Stimulated activated naive CD8-positive, alpha-beta T cell treated with anti-CD3 and anti-CD28 coated beads, Interleukin-15, Interleukin-2, amounts not matched to agents 100 ng/mL and 50 ng/mL, for 24 hours (primary cell): ENCODE results near the gene RSKR.
A peak's percentile ranks its signal among the peaks of the same experiment; 100 is the strongest.
"Not testable (repeated sequence)": the region's sequence is repeated elsewhere in the genome, so short reads cannot be mapped to it uniquely, and the experiment has no call there.

Source experiments
- H3K27ac Mint-ChIP-seq: one replicate; pipeline ENCODE4 v1.8.0; 2021; ENCODE audit warnings: mild to moderate bottlenecking, mixed read lengths
- H3K27me3 Mint-ChIP-seq: one replicate; pipeline ENCODE4 v1.8.0; 2021; ENCODE audit warnings: mixed read lengths
- H3K36me3 Mint-ChIP-seq: one replicate; pipeline ENCODE4 v1.8.0; 2021; ENCODE audit warnings: low read depth, mixed read lengths
- H3K4me1 Mint-ChIP-seq: one replicate; pipeline ENCODE4 v1.8.0; 2021; ENCODE audit warnings: low read depth, mixed read lengths
- H3K4me3 Mint-ChIP-seq: one replicate; pipeline ENCODE4 v1.8.0; 2021; ENCODE audit warnings: mild to moderate bottlenecking, mixed read lengths
- H3K9me3 Mint-ChIP-seq: one replicate; pipeline ENCODE4 v1.8.0; 2021; ENCODE audit warnings: mixed read lengths

Gene RSKR

DNA sequence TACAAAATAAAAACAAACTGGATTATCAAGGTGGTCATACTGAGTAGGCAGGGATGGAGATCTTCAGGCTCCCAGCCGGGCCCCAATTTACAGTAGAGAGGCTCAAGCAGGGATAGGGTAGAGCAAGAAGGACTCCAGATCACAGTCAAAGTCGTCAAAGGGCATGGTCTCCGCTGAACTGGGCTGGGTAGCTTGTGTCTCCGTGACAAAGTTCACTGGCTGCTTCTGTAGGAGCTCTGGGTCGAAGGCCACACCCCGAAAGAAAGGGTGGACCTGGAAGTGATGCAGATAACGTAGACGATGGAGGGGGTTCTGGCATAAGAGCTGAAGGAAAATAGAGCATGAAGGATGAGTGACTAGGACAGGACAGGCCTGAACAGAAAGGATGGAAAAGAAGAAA lies 3.6 kb downstream of the RSKR start:
- Mint-ChIP-seq H3K4me1 (no peaks in the 10 kb centered on the region), H3K27ac (no peak overlapping the region)

DNA sequence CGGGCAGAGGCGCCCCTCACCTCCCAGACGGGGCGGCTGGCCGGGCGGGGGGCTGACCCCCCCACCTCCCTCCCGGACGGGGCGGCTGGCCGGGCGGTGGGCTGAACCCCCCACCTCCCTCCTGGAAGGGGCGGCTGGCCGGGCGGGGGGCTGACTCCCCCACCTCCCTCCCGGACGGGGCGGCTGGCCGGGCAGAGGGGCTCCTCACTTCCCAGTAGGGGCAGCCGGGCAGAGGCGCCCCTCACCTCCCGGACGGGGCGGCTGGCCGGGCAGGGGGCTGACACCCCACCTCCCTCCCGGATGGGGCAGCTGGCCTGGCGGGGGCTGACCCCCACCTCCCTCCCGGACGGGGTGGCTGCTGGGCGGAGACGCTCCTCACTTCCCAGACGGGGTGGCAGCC lies 10.0 kb downstream of the RSKR start:
- H3K27me3 Mint-ChIP-seq, H3K9me3 Mint-ChIP-seq, H3K27ac Mint-ChIP-seq, H3K4me3 Mint-ChIP-seq: not testable (repeated sequence)
- Mint-ChIP-seq H3K4me1 (peaks cover 11% of the 10 kb centered on the region), H3K36me3 (peaks cover 22% of the 10 kb centered on the region)

More for the DNA sequence above, 3.6 kb downstream of the RSKR start:
- no peak overlapping the region for H3K4me3 Mint-ChIP-seq
- H3K27me3 Mint-ChIP-seq, result no peaks in the 10 kb centered on the region
- H3K36me3 Mint-ChIP-seq, result peaks cover 57% of the 10 kb centered on the region
- H3K9me3 Mint-ChIP-seq, result no peaks in the 10 kb centered on the region

DNA sequence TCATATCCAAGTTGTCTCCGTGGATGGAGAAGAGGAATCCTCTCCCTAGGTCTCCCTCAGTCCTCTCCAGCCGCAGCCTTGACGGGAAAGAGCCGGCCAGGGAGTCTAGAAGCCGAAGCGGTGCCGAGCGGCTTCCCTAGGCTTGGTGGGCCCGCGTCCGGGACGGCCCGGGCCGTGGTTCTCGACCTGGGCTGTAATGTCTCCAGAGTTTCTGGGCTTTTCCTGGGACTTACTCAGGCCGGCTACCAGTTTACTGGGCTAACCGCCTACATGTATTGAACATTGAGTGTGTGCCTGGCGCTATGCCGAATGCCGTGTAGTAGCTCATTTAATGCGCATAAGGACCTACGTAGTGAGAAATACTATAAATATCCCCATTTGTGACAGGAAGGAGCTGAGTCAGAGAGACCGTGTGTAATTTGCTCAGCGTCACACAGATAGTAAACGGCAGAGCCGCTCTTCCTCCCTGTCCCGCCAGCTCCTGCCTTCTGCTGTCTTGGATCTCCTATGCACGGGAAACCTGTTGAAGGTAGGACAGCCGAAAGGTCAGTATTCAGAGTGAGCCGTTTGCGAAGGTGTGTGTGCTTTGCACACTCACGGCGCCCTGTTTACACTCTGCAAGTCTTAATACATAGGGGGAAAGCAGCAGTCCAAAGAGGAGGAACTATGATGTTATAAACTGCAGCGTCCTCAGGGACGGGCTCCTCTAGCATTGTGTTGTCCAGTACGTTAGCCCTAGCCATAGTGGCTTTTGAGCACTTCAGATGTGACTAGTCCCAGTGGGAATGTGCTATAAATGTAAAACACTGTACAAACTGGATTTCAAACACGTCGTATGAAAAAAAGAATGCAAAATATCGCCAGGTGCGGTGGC lies 14.4 kb downstream of the RSKR start:
- Mint-ChIP-seq H3K36me3 (peaks cover 12% of the 10 kb centered on the region), H3K27ac (peak overlapping the region; percentile 93), H3K4me1 (peaks cover 26% of the 10 kb centered on the region), H3K9me3 (no peaks in the 10 kb centered on the region), H3K4me3 (peak overlapping the region; percentile 91), H3K27me3 (no peaks in the 10 kb centered on the region)

DNA sequence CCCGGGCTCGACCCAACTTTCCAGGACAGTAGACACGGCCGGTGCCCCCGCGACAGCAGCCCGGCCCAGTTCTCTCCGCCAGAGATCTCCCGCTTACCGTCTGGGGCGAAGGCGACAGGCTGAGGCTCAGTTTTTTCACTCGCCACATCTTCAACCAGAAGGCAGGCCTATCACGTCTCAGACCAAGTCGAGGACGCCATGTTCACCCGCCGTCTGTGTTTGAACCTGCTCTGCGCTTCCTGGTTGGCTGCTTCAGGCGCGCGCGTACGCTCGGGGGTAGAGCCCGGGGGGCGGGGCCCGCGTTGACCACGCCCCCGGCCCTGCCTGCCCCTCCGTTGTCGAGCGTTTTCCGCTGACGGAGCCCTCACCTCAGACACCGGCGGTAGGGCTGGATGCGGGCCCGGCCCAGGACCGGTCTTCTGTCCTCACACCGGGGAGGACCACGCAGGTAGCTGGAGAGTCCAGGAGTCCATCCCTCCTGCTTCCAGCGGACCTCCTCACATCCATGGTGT lies 15.1 kb downstream of the RSKR start, which contains the start of gene SPAG5:
TSS of gene SPAG5 (minus strand) at position 227 of the 512 bp plus-strand sequence. CDS start at position 148, 79 bp downstream.
- Mint-ChIP-seq H3K27me3 (no peaks in the 10 kb centered on the region), H3K36me3 (peaks cover 12% of the 10 kb centered on the region), H3K27ac (peak within 1 kb of the TSS; percentile 93), H3K4me1 (peaks cover 26% of the 10 kb centered on the region), H3K4me3 (peak within 1 kb of the TSS; percentile 91), H3K9me3 (no peaks in the 10 kb centered on the region)

DNA sequence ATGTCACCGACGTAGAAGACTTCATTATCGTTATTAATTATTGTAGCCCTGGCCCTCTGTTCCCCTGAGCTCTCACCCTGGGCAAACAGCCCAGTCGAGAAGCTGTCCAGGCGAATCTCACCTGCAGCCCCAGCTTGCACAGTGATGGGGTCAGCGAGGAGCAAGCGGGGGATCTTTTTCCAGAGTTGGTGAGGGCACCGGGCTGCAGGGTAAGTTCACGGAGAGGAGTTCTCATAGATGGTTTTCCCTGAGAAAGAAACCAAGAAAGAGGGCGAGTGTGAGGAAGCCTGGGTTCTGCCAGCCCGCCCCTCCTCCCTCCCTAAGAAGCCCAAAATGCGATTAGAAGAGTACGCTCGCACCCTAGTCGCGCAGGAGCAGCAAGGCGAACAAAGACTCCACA lies 15.6 kb downstream of the RSKR start:
- no peaks in the 10 kb centered on the region for H3K9me3 Mint-ChIP-seq
- H3K27ac Mint-ChIP-seq, result peak overlapping the region; percentile 93
- peaks cover 26% of the 10 kb centered on the region for H3K4me1 Mint-ChIP-seq
- H3K36me3 Mint-ChIP-seq, result peaks cover 13% of the 10 kb centered on the region
- H3K27me3 Mint-ChIP-seq, result no peaks in the 10 kb centered on the region
- H3K4me3 Mint-ChIP-seq, result peak overlapping the region; percentile 91

DNA sequence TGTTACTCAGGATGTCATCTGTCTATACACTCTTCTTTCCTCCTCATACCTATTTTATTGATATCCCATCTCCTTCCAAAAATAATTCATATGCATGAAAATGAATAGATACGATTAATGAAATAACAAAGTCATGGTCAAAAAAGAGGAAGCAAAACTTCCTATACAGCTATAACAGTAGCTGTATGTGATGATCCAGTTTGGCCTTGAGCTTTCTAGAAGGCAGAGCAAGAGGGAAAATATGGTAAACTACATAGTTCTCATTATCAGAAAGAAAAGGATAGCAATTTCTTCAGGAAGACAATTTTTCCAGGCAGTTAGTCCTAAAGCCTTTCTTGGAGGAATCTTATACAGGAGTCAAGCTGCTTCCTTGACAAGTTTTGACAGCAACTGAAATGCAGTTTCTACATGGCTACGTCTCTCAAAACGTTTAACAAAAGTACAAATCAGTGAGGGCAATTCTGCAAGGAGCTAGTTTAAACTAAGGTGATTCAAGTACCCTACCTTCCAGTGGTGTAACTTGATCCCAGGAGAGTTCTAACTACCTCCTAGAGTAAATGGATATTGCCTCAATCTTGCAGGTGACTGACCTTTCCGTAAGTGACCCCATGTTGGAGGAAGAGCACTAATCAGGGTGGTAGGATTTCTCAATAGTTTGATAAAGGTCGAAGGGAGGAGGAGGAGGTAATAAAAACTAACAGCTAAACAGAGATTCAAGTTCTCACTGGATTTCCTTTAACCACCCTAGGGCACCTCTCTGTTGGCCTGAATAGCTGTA lies 16.2 kb downstream of the RSKR start:
- Mint-ChIP-seq H3K9me3 (no peaks in the 10 kb centered on the region), H3K4me1 (peaks cover 26% of the 10 kb centered on the region), H3K4me3 (peak overlapping the region; percentile 91)

DNA sequence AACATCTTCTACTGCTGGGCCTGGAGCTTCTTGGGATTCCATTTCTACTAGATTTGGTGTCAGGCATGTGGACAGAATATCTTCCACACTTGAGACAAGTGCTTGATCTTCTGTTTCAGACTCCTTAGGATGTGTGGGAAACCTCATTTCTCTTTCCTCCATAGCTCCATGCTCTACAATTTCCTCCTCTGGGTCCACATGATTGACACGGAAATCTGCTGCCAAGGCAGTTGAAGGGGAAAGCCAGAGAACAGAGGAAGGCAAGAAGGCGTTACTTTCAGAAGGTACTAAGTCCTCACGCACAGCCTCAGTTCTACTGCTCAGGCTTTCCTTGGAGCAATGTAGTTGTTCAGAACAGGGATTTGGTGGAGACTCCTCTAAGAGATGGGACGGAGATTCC lies 21.7 kb downstream of the RSKR start:
- no peak overlapping the region for H3K27ac Mint-ChIP-seq
- no peak overlapping the region for H3K4me3 Mint-ChIP-seq
- peaks cover 44% of the 10 kb centered on the region for H3K36me3 Mint-ChIP-seq
- no peaks in the 10 kb centered on the region for H3K9me3 Mint-ChIP-seq
- peaks cover under 1% of the 10 kb centered on the region for H3K4me1 Mint-ChIP-seq
- no peaks in the 10 kb centered on the region for H3K27me3 Mint-ChIP-seq

More for the DNA sequence above, 16.2 kb downstream of the RSKR start:
- Mint-ChIP-seq H3K36me3 (peaks cover 19% of the 10 kb centered on the region), H3K27me3 (no peaks in the 10 kb centered on the region), H3K27ac (peak overlapping the region; percentile 93)

DNA sequence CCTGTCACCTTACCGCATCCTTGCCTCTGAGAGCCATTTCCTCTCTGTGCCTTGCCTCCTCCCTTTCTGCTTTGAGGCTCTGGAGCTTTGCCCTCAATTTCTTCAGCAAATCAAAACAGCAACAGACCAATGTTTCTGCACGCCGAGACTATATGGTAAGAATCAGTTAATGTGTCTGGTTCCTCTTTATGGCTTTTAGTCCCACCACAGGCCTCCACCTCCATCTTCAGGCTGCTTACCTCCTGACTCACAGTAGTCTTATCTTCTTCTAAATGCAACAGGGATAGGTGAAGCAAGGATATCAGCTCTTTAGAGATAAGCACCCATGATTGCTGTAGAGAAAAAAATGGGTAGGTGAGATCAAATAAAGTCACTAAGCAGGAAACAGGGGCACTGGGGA lies 28.1 kb downstream of the RSKR start:
- Mint-ChIP-seq H3K4me1 (no peaks in the 10 kb centered on the region), H3K27ac (no peak overlapping the region), H3K27me3 (no peaks in the 10 kb centered on the region), H3K4me3 (no peak overlapping the region), H3K36me3 (peaks cover 18% of the 10 kb centered on the region), H3K9me3 (no peaks in the 10 kb centered on the region)

DNA sequence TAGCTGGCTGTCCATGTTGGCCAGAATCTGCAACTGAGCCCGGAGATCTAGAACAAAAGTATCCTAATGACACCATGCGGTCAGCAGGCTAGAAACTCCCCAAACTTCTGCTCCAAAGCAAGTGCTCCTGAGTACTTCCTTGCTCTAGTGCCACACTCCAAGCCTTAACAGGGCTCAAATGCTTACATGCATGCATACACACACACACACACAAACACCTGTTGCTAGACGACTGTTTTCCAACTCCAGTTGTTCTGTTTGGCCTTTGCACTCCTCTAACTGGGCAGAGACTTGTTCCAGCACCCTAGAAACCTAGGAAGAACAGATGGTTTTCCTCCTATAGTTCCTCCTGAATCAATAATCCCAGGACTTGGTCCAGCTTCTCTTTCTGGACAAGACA lies 29.6 kb downstream of the RSKR start:
- H3K27ac Mint-ChIP-seq, result no peak overlapping the region
- H3K4me1 Mint-ChIP-seq, result peaks cover 10% of the 10 kb centered on the region
- no peak overlapping the region for H3K4me3 Mint-ChIP-seq
- peaks cover 23% of the 10 kb centered on the region for H3K36me3 Mint-ChIP-seq
- no peaks in the 10 kb centered on the region for H3K27me3 Mint-ChIP-seq
- H3K9me3 Mint-ChIP-seq, result no peaks in the 10 kb centered on the region

DNA sequence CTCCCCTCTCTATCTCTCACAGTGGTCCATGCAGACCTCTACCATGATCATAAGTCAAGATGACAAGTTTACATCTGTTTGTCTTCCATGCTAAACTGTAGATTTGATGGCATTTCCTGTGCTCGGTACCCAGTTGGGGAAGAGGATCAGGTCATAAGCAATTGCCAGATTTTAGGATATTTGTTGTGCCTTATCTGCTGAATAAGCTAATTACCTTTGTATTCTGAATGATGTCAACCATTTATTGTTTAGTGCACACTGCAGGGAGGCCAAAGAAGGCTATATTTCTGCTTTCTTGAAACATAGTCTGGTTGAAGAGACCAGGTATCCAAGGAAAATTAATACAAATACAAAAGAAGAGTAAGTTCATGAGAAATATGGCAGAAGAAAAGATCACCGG lies 31.5 kb downstream of the RSKR start:
- Mint-ChIP-seq H3K27me3 (no peaks in the 10 kb centered on the region), H3K4me3 (no peak overlapping the region), H3K9me3 (no peaks in the 10 kb centered on the region), H3K4me1 (peaks cover 15% of the 10 kb centered on the region), H3K36me3 (peaks cover 20% of the 10 kb centered on the region), H3K27ac (no peak overlapping the region)

DNA sequence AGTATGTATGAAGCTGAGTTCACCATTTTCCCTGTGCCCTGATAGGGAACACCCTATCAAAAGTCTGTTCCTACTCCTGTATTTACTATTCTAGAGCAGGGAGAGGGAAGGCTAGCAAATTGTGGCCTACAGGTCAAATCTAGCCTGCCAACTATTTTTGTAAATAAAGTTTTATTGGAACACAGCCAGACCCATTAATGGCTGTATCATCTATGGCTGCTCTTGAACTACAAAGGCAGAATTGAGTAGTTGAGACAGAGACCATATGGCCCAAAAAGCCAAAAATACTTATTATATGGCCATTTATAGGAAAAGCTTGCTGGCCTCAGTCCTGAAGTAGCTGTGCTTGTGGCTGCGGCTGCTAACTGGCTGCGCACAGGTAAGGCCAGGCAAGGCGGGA lies 33.0 kb downstream of the RSKR start:
- H3K9me3 Mint-ChIP-seq, result no peaks in the 10 kb centered on the region
- peaks cover 26% of the 10 kb centered on the region for H3K36me3 Mint-ChIP-seq
- no peak overlapping the region for H3K4me3 Mint-ChIP-seq
- H3K27ac Mint-ChIP-seq, result no peak overlapping the region
- peaks cover 30% of the 10 kb centered on the region for H3K4me1 Mint-ChIP-seq
- no peaks in the 10 kb centered on the region for H3K27me3 Mint-ChIP-seq

DNA sequence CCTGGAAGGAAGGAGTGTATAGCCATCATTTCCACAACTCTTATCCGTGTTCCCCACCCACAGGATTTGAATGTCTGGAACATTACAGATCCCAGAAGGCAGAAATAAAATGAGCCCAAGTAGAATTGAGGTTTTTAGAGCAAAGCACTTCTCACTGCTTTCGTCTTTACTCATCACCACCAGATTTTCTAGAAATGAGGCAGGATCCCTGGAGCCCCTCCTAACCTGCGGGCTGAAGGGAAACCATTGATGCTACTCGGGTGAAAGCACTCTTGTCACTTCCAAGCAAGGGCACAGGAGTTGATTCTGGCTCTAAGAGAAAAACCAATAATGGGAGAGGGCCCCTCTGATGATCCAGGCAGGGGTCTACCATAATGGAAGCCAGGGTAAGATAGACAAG lies 34.5 kb downstream of the RSKR start:
- Mint-ChIP-seq H3K27ac (no peak overlapping the region), H3K4me3 (no peak overlapping the region), H3K4me1 (peaks cover 32% of the 10 kb centered on the region), H3K9me3 (no peaks in the 10 kb centered on the region), H3K36me3 (peaks cover 33% of the 10 kb centered on the region), H3K27me3 (no peaks in the 10 kb centered on the region)

DNA sequence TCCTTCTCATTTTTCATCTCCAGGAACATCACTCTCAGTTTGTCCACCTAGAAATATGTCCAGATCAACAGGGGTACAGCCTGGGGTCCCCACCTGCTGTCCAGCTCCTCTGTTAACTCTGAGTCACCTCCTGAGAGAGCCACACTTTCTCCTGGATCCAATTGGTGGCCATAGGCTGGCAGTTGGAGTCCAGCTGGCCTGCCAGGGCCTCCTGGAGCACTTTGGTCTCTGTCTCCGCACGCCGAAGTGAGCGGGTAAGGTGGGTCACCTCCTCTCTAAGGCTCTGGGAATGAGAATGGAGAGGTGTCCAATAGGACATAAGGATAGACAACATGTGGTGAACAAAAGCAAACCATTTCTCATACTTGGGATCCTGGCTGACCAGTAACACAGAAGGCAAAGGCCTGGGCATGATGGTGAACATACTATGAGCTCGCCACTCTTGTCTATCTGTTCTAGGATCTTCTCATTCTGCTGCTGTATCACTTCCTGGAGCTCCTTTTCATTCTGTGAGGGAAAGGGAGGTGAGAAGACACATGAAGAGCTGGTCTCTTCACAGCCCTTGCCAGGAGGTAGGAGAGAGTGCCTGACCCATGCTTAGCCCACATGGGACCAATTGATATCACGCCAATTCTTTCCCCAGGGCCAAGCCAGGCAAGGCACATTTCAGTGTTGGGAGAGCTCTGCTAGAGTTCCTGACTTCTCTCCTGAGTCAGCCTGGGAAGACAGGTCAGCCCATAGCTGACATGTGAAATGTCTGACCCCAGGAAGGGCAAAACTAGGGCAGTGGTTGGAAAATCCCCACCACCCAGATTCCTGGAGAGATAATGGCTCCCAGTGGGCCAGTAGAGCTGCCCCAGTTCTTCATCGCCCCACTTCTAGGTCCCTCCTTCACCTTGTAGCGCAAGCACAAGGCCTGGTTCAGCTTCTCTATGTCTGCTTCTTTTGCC lies 35.5 kb downstream of the RSKR start:
- Mint-ChIP-seq H3K36me3 (peaks cover 41% of the 10 kb centered on the region), H3K27ac (no peak overlapping the region), H3K9me3 (no peaks in the 10 kb centered on the region), H3K4me1 (peaks cover 32% of the 10 kb centered on the region), H3K27me3 (no peaks in the 10 kb centered on the region), H3K4me3 (no peak overlapping the region)

DNA sequence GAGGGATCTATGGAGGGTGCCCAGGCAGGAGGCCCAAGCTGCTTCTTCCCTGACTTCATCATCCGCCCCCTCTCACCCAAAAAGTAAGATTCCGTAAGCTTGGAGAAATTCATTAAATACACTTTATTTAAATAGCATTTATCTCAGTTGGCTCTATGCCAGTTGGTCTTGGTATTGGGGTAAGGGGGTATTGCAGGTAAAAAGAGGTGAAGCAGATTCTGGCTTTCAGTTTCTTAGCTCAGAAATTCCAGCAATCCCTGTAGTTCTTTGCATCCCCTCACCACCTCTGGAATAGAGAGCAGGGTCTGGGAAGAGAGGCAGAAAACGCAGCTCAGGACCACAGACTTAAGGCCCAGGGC lies 36.5 kb downstream of the RSKR start:
- Mint-ChIP-seq H3K9me3 (no peaks in the 10 kb centered on the region), H3K36me3 (peaks cover 48% of the 10 kb centered on the region), H3K27me3 (no peaks in the 10 kb centered on the region), H3K4me3 (no peak overlapping the region), H3K4me1 (peaks cover 38% of the 10 kb centered on the region), H3K27ac (no peak overlapping the region)
